ENCODE measurements around the gene PDE5A. TPM values are rescaled to one million over a fixed set of nuclear protein-coding genes. Genes with fewer than 3 reads are reported as not detected.
A peak's percentile ranks its signal among the peaks of the same experiment; 100 is the strongest.

The PDE5A gene
- total RNA-seq, result 100 to 1,000 TPM; 154 to 208 (median 199) TPM

- H3K9me3 ChIP-seq, result no peaks in the 10 kb centered on the region
- no peak for TF ChIP-seq EP300 (IDR thresholded peaks at IDR 0.05)
- peak; percentile 84 to 91 (median 86) for TF ChIP-seq CTCF (IDR thresholded peaks at IDR 0.05)
- peak; percentile 21 to 35 for TF ChIP-seq POLR2AphosphoS5 (IDR thresholded peaks at IDR 0.05)
- H3K36me3 ChIP-seq, result no peaks in the 10 kb centered on the region
- peak within 1 kb of the TSS; percentile 90 to 97 (median 94) for H3K27ac ChIP-seq (replicated peaks in 1 of 4)
- DNase-seq (ENCODE audit: extremely low spot score), result peak; percentile 95
- peaks cover 8 to 29% (median 22%) of the 10 kb centered on the region in 4 donors for H3K4me1 ChIP-seq
- peak within 1 kb of the TSS; percentile 70 to 94 (median 92) for H3K4me3 ChIP-seq
- 0% methylated on average over 21 of the region's 65 CpGs for WGBS
- intact Hi-C loops (cut with DNase I), result loop anchor here (2.0 to 5.0 kb wide), 2 partner anchors 34 to 422 kb away; no protein-coding TSS in a partner anchor
- no peaks in the 10 kb centered on the region for H3K27me3 ChIP-seq
These were observed at the start of gene PDE5A for GRCh38 chr4:119628281-119629141. Gene PDE5A, minus strand, starts transcription at chr4:119628804. Its CDS starts 133 bp downstream, at chr4:119628671.

- Histone ChIP-seq H3K4me1 (peaks cover 0 to 61% (median 33%) of the 10 kb centered on the region in 4 donors), H3K4me3 (no peak overlapping the region), H3K9me3 (no peaks in the 10 kb centered on the region), H3K27ac (replicated peaks in 1 of 4) (peak overlapping the region in 2 of 4 donors; percentile 30 to 41), H3K36me3 (no peaks in the 10 kb centered on the region), H3K27me3 (no peaks in the 10 kb centered on the region)
- no peak for TF ChIP-seq POLR2AphosphoS5 (IDR thresholded peaks at IDR 0.05)
- TF ChIP-seq EP300 (IDR thresholded peaks at IDR 0.05), result no peak
- no peak for TF ChIP-seq CTCF (IDR thresholded peaks at IDR 0.05)
- no peak for TF ChIP-seq POLR2A (IDR thresholded peaks at IDR 0.05; ENCODE audit: low read depth)
- WGBS, result 83% methylated on average over 3 of the region's 3 CpGs
- DNase-seq (ENCODE audit: extremely low spot score), result no peak
- intact Hi-C loops (cut with DNase I), result no loop called here
These were observed 47.5 kb upstream of the PDE5A start for GRCh38 chr4:119676101-119676500.

- DNase-seq (ENCODE audit: extremely low spot score), result no peak
- Histone ChIP-seq H3K27me3 (no peaks in the 10 kb centered on the region), H3K27ac (replicated peaks in 1 of 4) (peak overlapping the region in 3 of 4 donors; percentile 11 to 41 (median 30)), H3K36me3 (no peaks in the 10 kb centered on the region), H3K4me3 (no peak overlapping the region), H3K9me3 (no peaks in the 10 kb centered on the region), H3K4me1 (peaks cover 0 to 64% (median 36%) of the 10 kb centered on the region in 4 donors)
- 80% methylated on average over 2 of the region's 2 CpGs for WGBS
- intact Hi-C loops (cut with DNase I), result no loop called here
- TF ChIP-seq POLR2AphosphoS5 (IDR thresholded peaks at IDR 0.05), result no peak
- no peak for TF ChIP-seq CTCF (IDR thresholded peaks at IDR 0.05)
- TF ChIP-seq POLR2A (IDR thresholded peaks at IDR 0.05; ENCODE audit: low read depth), result no peak
- no peak for TF ChIP-seq EP300 (IDR thresholded peaks at IDR 0.05)
These were observed 46.8 kb upstream of the PDE5A start for GRCh38 chr4:119675391-119675790.

GRCh38 chr4:119672938-119673337, 44.3 kb upstream of the PDE5A start:
- WGBS, result 65% methylated on average over 1 of the region's 1 CpG
- no peak overlapping the region for H3K4me3 ChIP-seq
- no peaks in the 10 kb centered on the region for H3K27me3 ChIP-seq
- TF ChIP-seq POLR2A (IDR thresholded peaks at IDR 0.05; ENCODE audit: low read depth) (no peak), EP300 (IDR thresholded peaks at IDR 0.05) (no peak), CTCF (IDR thresholded peaks at IDR 0.05) (no peak), POLR2AphosphoS5 (IDR thresholded peaks at IDR 0.05) (no peak)
- H3K4me1 ChIP-seq, result peaks cover 0 to 63% (median 24%) of the 10 kb centered on the region in 4 donors
- intact Hi-C loops (cut with DNase I), result no loop called here
- no peaks in the 10 kb centered on the region for H3K9me3 ChIP-seq
- peak overlapping the region in 1 of 4 donors; percentile 56 for H3K27ac ChIP-seq (replicated peaks in 1 of 4)
- H3K36me3 ChIP-seq, result no peaks in the 10 kb centered on the region
- no peak for DNase-seq (ENCODE audit: extremely low spot score)
